HCT116 (cell line): Measurements from ENCODE around the gene WDR33. TPM values are rescaled to one million over a fixed set of nuclear protein-coding genes. Genes with fewer than 3 reads are reported as not detected.

ENCODE experiments used
- ATAC-seq: fragments of 200-7000 bp; cut with Tn5 transposase; 2 replicates; pipeline ENCODE4 v1.9.1; 2020; ENCODE audit warnings: mild to moderate bottlenecking, moderate library complexity
- BruUV-seq: library from RNA; stranded (reverse); fragments of 400-500 nt; replicated peaks from 2 replicates; lab custom pipeline; 2021; lab: Mats Ljungman, UMichigan
- CTCF ChIA-PET: fragments of 300-600 bp; sonication (Branson Sonifier 250); formaldehyde crosslinking; loops from one replicate; lab custom pipeline; 2021; ENCODE audit warnings: antibody characterized with exemption; lab: Charles Lee
- POLR2A ChIA-PET: fragments of 300-600, 350-600 bp; sonication (Branson Sonifier 250); formaldehyde crosslinking; loops from one replicate; lab custom pipeline; 2021; ENCODE audit warnings: antibody characterized with exemption; lab: Charles Lee
- RAD21 ChIA-PET, 2 experiments: fragments of 300-600 bp; sonication (Branson Sonifier 250); formaldehyde crosslinking; loops; one replicate each; lab custom pipeline; 2023; ENCODE audit warnings: low total read pairs in 2 of 2; ENCODE audit not compliant: uncharacterized antibody in 2 of 2, unreplicated experiment in 2 of 2, low non-redundant PET in 1 of 2; lab: Charles Lee
- DNase-seq: peaks from one replicate; pipeline ENCODE4 v3.0.0-alpha.2; 2010; ENCODE audit warnings: low read depth, low spot score
- H2AFZ ChIP-seq: fragments of 200-600 bp; shearing (Covaris generic), sonication (generic); 2 replicates; pipeline ENCODE4 v1.6.1; 2017; ENCODE audit warnings: low read depth, mixed run types, mixed read lengths, antibody characterized with exemption, low read length; ENCODE audit not compliant: poor library complexity, severe bottlenecking
- H3K27ac ChIP-seq: 2 replicates; pipeline ENCODE4 v1.5.1; 2012; ENCODE audit warnings: low read depth, low read length
- H3K27me3 ChIP-seq: fragments of 200-600 bp; sonication (generic); 2 replicates; pipeline ENCODE4 v1.6.1; 2016; ENCODE audit warnings: mixed run types, low read length, mixed read lengths; ENCODE audit not compliant: insufficient read depth
- H3K36me3 ChIP-seq, 2 experiments: fragments of 200-500 bp in 1 of 2; fragments of 200-600 bp in 1 of 2; sonication (Bioruptor generic) in 1 of 2; sonication (generic) in 1 of 2; 2 replicates each; pipeline versions ENCODE4 v1.5.1 to v1.6.1; 2014 to 2016; ENCODE audit warnings: low read length in 2 of 2, inconsistent platforms in 1 of 2, mixed read lengths in 1 of 2, mixed run types in 1 of 2; ENCODE audit not compliant: insufficient read depth in 2 of 2, control insufficient read depth in 1 of 2
- H3K4me1 ChIP-seq, 2 experiments: fragments of 200-600 bp in 1 of 2; sonication (generic) in 1 of 2; 2 replicates each; pipeline versions ENCODE4 v1.5.1 to v1.6.1; 2012 to 2017; ENCODE audit warnings: low read length in 2 of 2, inconsistent platforms in 1 of 2, mild to moderate bottlenecking in 1 of 2, mixed read lengths in 1 of 2, mixed run types in 1 of 2, moderate library complexity in 1 of 2; ENCODE audit not compliant: insufficient read depth in 2 of 2, control insufficient read depth in 1 of 2
- H3K4me2 ChIP-seq: fragments of 200-600 bp; sonication (generic); 2 replicates; pipeline ENCODE4 v1.6.1; 2017; ENCODE audit warnings: mixed run types, low read length, mixed read lengths
- H3K4me3 ChIP-seq, 2 experiments: fragments of 200-600 bp in 1 of 2; sonication (generic) in 1 of 2; replicated peaks in 1 of 2; 2 replicates each; pipeline ENCODE4 v1.5.1; 2011 to 2016; ENCODE audit warnings: low read length in 2 of 2, control low read depth in 1 of 2, low read depth in 1 of 2, mild to moderate bottlenecking in 1 of 2, mixed read lengths in 1 of 2, mixed run types in 1 of 2
- H3K79me2 ChIP-seq: fragments of 200-600 bp; sonication (generic); 2 replicates; pipeline ENCODE4 v1.6.1; 2017; ENCODE audit warnings: mild to moderate bottlenecking, mixed run types, low read length, moderate library complexity, mixed read lengths; ENCODE audit not compliant: insufficient read depth
- H3K9ac ChIP-seq: fragments of 200-600 bp; sonication (generic); 2 replicates; pipeline ENCODE4 v1.6.1; 2016; ENCODE audit warnings: low read length, mixed read lengths
- H3K9me2 ChIP-seq: fragments of 200-600 bp; sonication (generic), shearing (Covaris generic); 2 replicates; pipeline ENCODE4 v1.6.1; 2017; ENCODE audit warnings: mixed run types, mild to moderate bottlenecking, moderate library complexity; ENCODE audit not compliant: insufficient read depth
- H3K9me3 ChIP-seq, 2 experiments: fragments of 200-500 bp in 1 of 2; fragments of 200-600 bp in 1 of 2; sonication (Bioruptor generic) in 1 of 2; sonication (generic) in 1 of 2; 2 replicates each; pipeline ENCODE4 v1.6.1; 2014 to 2017; ENCODE audit warnings: low read length in 2 of 2, mixed read lengths in 2 of 2, inconsistent platforms in 1 of 2, low read depth in 1 of 2, mild to moderate bottlenecking in 1 of 2, mixed run types in 1 of 2, moderate library complexity in 1 of 2; ENCODE audit not compliant: control insufficient read depth in 1 of 2, insufficient read depth in 1 of 2
- H4K20me1 ChIP-seq: fragments of 200-600 bp; sonication (generic), shearing (Covaris generic); 2 replicates; pipeline ENCODE4 v1.6.1; 2017; ENCODE audit warnings: mixed run types, mild to moderate bottlenecking, moderate library complexity; ENCODE audit not compliant: insufficient read depth
- ATF3 ChIP-seq: IDR thresholded peaks from 2 replicates; pipeline ENCODE4 v1.6.1; 2012
- CTCF ChIP-seq, 3 experiments: fragments of 200-600 bp in 1 of 3; sonication (generic) in 1 of 3; IDR thresholded peaks in 2 of 3; conservative IDR thresholded peaks in 1 of 3; 2 replicates each; pipeline ENCODE4 v1.5.1; 2012 to 2017; ENCODE audit warnings: low read depth in 2 of 3, low read length in 2 of 3, antibody characterized with exemption in 1 of 3, borderline replicate concordance in 1 of 3, control low read depth in 1 of 3, mild to moderate bottlenecking in 1 of 3, mixed read lengths in 1 of 3, mixed run types in 1 of 3, moderate library complexity in 1 of 3; ENCODE audit not compliant: insufficient read depth in 1 of 3
- EZH2 ChIP-seq: fragments of 200-600 bp; sonication (generic); IDR thresholded peaks from 2 replicates; pipeline ENCODE4 v1.6.1; 2017; ENCODE audit warnings: antibody characterized with exemption, mixed run types
- EZH2phosphoT487 ChIP-seq: fragments of 200-600 bp; IDR thresholded peaks from 2 replicates; pipeline ENCODE4 v1.6.1; 2018; ENCODE audit warnings: antibody characterized with exemption, borderline replicate concordance
- MAX ChIP-seq: IDR thresholded peaks from 2 replicates; pipeline ENCODE4 v1.6.1; 2012
- POLR2A ChIP-seq: IDR thresholded peaks from 2 replicates; pipeline ENCODE4 v1.7.0; 2011; ENCODE audit warnings: borderline replicate concordance; ENCODE audit not compliant: insufficient read depth, insufficient read length; ENCODE audit errors: extremely low read depth
- RAD21 ChIP-seq: IDR thresholded peaks from 2 replicates; pipeline ENCODE4 v1.6.1; 2012; ENCODE audit warnings: low read depth, mild to moderate bottlenecking
- REST ChIP-seq: IDR thresholded peaks from 2 replicates; pipeline ENCODE4 v1.6.1; 2012; ENCODE audit warnings: low read depth
- SP1 ChIP-seq: IDR thresholded peaks from 2 replicates; pipeline ENCODE4 v1.6.1; 2012; ENCODE audit warnings: low read depth
- SRF ChIP-seq: IDR thresholded peaks from 2 replicates; pipeline ENCODE4 v1.6.1; 2012; ENCODE audit warnings: low read depth
- ZBTB33 ChIP-seq: IDR thresholded peaks from 2 replicates; pipeline ENCODE4 v1.6.1; 2011; ENCODE audit warnings: mild to moderate bottlenecking, low read length, moderate library complexity; ENCODE audit not compliant: insufficient replicate concordance; ENCODE audit errors: extremely low read depth
- intact Hi-C: fragments of 100-400 bp; cut with micrococcal nuclease; formaldehyde crosslinking; loops from 2 replicates; pipeline ENCODE4 v1.10.0; 2022
- total RNA-seq: library from RNA; stranded (reverse); gene quantifications from one replicate; pipeline ENCODE4 v1.2.1, GENCODE V29; 2021; ENCODE audit not compliant: unreplicated experiment

Gene WDR33
- total RNA-seq, 1 experiment from 2014 or later: 52.5 TPM

GRCh38 chr2:127841466-127842178, 30.7 kb upstream of the WDR33 start:
- H2AFZ ChIP-seq: no peak overlapping the region
- H4K20me1 ChIP-seq: no peaks in the 10 kb centered on the region
- no peaks in the 10 kb centered on the region for H3K9me2 ChIP-seq
- intact Hi-C loops: no loop called here
- no peaks in the 10 kb centered on the region for H3K27me3 ChIP-seq
- H3K79me2 ChIP-seq: no peaks in the 10 kb centered on the region; the same call in 1 of the 2 replicates
- H3K9me3 ChIP-seq: no peaks in the 10 kb centered on the region
- no peak overlapping the region for H3K27ac ChIP-seq
- POLR2A ChIA-PET: no interaction called here
- no peak overlapping the region for H3K4me2 ChIP-seq
- RAD21 ChIA-PET: no interaction called here
- no TSS peak for BruUV-seq
- TF ChIP-seq ATF3 (no peak), SRF (no peak), MAX (no peak), POLR2A (no peak), EZH2 (no peak), REST (no peak), RAD21 (no peak), SP1 (no peak), EZH2phosphoT487 (no peak), CTCF (IDR thresholded peaks at IDR 0.05 in 2 of 3, conservative IDR thresholded peaks at IDR 0.05 in 1 of 3; ENCODE audit: borderline replicate concordance in 1 of 3, insufficient read depth in 1 of 3, low read depth in 2 of 3, low read length in 2 of 3) (no peak), ZBTB33 (no peak)
- ATAC-seq (peak; percentile 37; the same call in 1 of the 2 replicates), DNase-seq (no peak)
- no peak overlapping the region for H3K4me3 ChIP-seq
- no peaks in the 10 kb centered on the region for H3K4me1 ChIP-seq
- peaks cover 13 to 14% of the 10 kb centered on the region in 2 experiments; a peak in 3 of 4 replicates for H3K36me3 ChIP-seq
- CTCF ChIA-PET: no interaction called here
- H3K9ac ChIP-seq: no peak overlapping the region
